NK-92 treated with Interleukin-12 subunit alpha and Interleukin-12 subunit beta, amount 100 ng/mL, for 24 hours (cell line): ENCODE data around the gene TNXB.
"Not testable (repeated sequence)": the region's sequence is repeated elsewhere in the genome, so short reads cannot be mapped to it uniquely, and the experiment has no call there.

Experiments
- DNase-seq: peaks from one replicate; lab custom pipeline; 2025; lab: John Stamatoyannopoulos, UW

The TNXB gene

GRCh38 chr6:32060966-32061655, 48.0 kb downstream of the TNXB start:
- DNase-seq: no peak

GRCh38 chr6:32058511-32058963, 50.6 kb downstream of the TNXB start:
- DNase-seq: no peak

- DNase-seq: no peak
Measured at GRCh38 chr6:32057966-32058365, 51.2 kb downstream of the TNXB start.

GRCh38 chr6:32056254-32056653, 52.9 kb downstream of the TNXB start:
- DNase-seq: no peak

- DNase-seq: not testable (repeated sequence)
Measured at GRCh38 chr6:32055756-32056155, 53.4 kb downstream of the TNXB start.

GRCh38 chr6:32053314-32053713, 55.8 kb downstream of the TNXB start:
- DNase-seq: not testable (repeated sequence)

- DNase-seq: not testable (repeated sequence)
Measured at GRCh38 chr6:32052626-32053025, 56.5 kb downstream of the TNXB start.

GRCh38 chr6:32050562-32050961, 58.6 kb downstream of the TNXB start:
- DNase-seq: no peak

DNA sequence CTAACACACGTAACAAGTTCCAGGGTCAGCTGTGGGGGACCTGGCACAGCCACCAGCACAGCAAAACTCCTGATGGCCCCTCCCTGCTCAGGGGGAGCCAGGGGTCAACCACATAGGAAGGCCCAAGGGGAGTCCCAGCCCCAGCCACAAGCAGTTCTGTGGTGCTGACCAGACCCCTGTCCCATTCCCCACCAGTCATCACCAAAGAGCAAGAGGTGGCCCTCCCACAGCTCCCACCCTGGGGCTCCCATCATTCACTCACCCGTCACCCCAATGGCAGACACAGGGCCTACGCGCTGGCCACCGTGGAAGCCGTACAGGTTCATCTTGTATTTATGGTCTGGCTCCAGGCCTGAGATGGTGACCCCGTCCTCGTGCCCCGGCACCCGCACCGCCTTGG, 59.4 kb downstream of the TNXB start:
- not testable (repeated sequence) for DNase-seq

DNA sequence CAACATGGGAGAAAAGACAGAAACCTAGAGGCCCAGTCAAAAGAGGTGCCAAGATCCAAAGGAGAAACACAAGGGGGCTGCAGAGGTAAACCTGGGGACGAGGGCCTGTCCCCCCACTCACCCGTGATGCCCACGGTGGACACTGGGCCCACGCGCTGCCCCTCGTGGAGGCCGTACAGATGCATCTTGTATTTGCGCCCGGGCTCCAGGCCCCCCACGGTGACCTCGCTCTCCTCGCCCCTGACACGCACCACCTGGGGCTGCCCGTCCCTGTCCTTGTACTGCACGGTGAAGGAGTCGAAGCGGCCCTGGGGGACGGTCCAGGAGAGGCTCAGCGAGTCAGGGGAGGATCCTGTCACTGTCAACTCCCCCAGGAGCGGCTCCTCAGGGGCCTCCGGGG, 60.0 kb downstream of the TNXB start:
- not testable (repeated sequence) for DNase-seq

DNA sequence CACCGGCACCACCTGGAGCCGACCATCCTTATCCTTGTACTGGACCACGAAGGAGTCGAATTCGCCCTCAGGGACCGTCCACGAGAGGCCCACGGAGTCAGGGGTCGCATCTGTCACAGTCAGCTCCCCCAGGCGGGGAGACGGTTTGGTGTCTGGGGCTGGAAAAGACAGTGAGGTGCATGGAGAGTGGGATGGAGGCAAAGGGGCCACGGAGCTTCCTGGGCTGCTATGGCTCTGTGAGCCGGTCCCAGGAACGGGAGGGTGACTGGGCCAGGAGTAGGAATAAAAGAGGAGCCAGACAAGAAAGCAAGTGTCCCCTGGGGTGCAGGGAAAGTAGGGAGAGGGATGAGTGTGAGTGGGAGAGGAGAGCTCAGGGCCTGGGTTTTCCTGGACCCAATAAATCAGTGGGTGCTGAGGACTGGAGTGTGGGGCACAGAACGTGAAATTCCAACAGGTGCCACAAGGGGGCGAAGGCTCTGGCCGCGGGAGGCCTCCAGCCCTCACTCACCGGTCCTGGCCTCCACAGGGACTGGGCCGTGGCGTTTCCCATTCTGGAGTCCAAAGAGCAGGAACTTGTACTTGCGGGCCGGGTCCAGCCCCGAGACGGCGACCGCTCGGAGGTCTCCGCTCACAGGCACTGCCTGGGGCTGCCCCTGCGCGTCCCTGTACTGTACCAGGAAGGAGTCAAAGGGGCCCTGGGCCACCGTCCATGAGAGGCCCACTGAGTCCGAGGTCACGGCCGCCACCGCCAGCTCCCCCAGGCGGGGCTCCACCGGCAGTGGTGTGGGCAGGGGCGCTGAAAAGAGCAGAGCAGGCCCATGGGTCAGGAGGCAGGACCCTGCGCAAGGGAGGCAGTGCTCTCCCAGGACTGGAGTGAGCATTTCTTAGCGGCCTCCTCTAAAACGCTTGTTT, 61.0 kb downstream of the TNXB start:
- DNase-seq: peak; percentile 28

GRCh38 chr6:32047539-32047854, 61.6 kb downstream of the TNXB start:
- no peak for DNase-seq

- no peak for DNase-seq
Measured at GRCh38 chr6:32047084-32047478, 62.1 kb downstream of the TNXB start.

- DNase-seq: no peak
Measured at GRCh38 chr6:32046450-32047083, 62.6 kb downstream of the TNXB start.

DNA sequence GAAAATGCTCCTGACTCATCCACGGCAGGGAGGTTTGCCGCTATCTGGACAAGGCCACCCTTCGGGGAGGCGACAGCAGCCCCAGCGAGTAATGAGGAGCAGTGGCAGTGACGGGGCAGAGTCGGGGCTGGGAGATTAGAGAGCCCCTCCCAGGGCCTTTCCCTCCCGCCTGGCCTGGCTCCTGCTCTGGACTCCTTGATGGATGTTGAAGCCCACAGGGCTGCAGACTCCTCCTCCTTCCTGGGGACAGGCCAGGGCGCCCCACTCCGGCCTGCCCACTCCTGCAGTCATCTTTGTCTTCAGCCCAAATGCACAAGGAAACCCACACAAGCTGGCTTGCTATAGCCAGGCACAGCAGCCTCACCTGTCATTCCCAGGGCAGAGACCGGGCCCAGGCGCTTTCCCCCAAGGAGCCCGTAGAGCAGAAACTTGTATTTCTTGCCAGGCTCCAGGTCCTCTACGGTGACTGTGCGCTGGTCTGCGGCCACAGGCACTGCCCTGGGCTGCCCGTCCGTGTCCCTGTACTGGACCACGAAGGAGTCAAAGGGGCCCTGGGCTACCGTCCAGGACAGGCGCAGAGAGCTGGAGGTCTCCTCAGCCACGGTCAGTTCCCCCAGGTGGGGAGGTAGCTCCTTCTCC, 63.2 kb downstream of the TNXB start:
- no peak for DNase-seq

GRCh38 chr6:32044916-32045315, 64.2 kb downstream of the TNXB start:
- not testable (repeated sequence) for DNase-seq

DNA sequence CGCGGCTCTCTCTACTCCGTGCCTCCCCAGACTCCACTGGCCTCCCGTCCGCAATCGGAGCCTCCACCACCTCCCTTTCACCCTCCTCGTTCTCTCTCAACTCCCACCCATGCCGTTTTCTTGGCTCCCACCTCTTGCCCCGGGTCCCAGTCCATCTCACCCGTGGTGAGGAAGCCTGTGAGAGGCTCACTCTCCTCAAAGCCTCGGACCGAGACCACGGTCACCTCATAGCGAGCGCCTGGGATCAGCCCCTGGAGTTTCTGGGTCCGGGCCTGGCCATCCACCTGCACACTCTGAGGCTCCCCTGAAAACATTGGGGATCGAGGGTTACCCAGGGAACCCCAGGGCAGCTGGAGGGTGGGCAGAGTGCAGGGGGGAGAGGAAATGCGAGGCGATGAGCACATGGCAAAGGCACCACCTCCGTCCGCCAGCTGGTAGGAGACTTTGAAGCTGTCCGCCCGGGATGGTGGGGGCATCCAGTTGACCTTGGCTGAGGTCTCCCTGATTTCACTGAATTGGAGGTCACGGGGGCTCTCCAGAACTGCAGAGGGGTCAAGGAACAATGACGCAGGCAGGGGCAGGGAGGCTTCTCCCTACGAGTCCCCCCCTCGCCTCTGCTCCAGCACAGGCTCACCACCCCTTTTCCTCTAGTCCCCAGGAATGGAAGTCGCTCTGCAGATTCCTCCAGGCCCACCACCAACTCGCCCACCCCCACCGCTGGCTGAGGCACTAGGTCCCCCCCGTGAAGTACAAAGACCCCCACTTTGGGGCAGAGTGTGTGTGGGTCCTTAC, 65.4 kb downstream of the TNXB start:
- DNase-seq: not testable (repeated sequence)

DNA sequence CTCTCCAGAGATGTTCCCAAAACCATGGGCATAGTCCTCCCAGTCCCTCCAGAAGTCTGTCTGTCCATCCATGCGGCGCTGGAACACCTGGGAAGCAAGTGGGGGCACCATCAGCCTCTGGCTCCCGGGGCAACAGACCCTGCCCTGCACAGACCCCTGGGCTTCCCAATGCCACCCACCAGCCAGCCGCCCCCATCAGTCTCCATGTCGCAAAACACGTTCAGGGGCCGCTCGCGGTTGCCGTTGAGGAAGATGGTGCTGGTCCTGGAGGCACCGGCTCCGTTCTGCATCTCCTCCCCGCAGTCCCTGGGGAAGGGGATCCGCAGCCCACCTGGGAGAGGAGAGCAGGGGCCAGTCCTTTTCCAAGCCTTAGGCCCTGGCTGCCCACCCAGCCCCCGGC, 66.9 kb downstream of the TNXB start:
- not testable (repeated sequence) for DNase-seq

- not testable (repeated sequence) for DNase-seq
Measured at GRCh38 chr6:32041385-32041784, 67.8 kb downstream of the TNXB start.

DNA sequence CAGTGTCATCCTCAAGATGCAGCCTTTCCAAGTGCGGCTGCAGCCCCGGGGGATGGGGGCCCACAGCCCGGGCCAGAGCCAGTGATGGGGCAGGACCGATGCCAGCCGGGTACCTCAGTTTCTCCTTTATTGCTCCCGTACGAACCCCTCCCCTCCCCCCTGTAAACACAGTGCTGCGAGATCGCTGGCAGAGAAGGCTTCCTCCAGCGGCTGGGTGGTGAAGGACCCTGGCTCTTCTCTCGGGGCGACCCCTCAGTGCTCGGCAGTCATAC, 68.2 kb downstream of the TNXB start:
- DNase-seq: not testable (repeated sequence)

- not testable (repeated sequence) for DNase-seq
Measured at GRCh38 chr6:32040299-32041049, 68.7 kb downstream of the TNXB start.
